ENCODE data around the gene LGALS1. TPM values are rescaled to one million over a fixed set of nuclear protein-coding genes. Genes with fewer than 3 reads are reported as not detected.
A peak's percentile ranks its signal among the peaks of the same experiment; 100 is the strongest.

Gene LGALS1
- total RNA-seq, 3 donors from 2014 or later: 621 to 2,412 (median 641) TPM

DNA sequence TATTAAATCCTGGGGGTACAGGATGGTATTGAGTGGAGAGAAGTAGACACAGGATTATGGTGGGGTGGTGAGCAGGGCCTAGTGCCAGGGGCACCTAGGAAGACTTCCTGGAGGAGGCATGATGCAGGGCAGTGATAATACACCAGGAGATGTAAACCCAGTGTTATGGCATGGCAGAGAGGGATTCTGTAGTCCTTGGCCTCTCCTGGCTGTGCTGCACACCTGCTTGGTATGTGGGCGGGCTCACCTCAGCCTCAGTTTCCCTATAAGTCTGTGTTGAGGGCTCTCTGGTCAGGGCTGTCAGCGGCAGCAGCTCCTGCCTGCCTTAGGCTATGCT lies 14.8 kb upstream of the LGALS1 start:
- intact Hi-C loops (cut with DNase I; ENCODE audit: low total_unique reads): no loop called here
- TF ChIP-seq POLR2AphosphoS5 (IDR thresholded peaks at IDR 0.05) (no peak), POLR2A (IDR thresholded peaks at IDR 0.05) (no peak)
- TF ChIP-seq, protein P1, sequence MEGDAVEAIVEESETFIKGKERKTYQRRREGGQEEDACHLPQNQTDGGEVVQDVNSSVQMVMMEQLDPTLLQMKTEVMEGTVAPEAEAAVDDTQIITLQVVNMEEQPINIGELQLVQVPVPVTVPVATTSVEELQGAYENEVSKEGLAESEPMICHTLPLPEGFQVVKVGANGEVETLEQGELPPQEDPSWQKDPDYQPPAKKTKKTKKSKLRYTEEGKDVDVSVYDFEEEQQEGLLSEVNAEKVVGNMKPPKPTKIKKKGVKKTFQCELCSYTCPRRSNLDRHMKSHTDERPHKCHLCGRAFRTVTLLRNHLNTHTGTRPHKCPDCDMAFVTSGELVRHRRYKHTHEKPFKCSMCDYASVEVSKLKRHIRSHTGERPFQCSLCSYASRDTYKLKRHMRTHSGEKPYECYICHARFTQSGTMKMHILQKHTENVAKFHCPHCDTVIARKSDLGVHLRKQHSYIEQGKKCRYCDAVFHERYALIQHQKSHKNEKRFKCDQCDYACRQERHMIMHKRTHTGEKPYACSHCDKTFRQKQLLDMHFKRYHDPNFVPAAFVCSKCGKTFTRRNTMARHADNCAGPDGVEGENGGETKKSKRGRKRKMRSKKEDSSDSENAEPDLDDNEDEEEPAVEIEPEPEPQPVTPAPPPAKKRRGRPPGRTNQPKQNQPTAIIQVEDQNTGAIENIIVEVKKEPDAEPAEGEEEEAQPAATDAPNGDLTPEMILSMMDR (IDR thresholded peaks at IDR 0.05): no peak

DNA sequence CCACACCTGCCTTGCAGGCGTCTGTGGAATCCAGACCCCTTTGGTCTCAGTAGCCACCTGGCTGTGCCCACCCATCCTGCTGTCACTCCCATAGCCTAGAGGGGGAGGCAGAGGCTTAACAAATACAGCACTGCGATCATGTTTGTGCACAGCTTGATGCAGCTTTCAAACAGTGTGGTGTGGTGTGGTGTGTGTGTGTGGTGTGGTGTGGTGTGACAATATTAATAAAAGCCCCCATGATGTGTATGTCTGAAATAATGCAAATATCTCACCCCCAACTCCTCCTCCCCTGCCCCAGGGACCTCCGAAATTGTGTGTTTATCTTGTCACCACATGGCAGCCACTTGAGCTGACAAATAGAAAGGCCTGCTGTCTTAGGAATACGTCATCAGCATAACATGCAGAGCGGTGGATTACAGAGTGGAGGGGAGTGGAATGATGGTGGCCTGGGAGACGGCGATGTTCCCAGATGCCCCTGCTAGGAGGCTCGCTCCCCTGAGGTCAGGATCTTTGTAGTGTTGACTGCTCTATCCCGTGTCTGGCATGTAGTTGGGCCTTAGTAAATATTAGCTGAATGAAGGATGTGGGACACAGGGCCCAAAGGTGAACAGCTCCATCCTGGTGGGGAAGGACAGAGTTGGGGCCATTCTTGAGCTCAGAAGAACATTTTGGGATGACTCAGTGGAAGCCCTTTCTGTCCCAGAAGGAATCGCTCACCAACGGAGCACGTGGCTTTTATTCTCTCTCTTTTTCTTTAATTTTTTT lies 14.1 kb upstream of the LGALS1 start:
- intact Hi-C loops (cut with DNase I; ENCODE audit: low total_unique reads): no loop called here
- no peaks in the 10 kb centered on the region for H3K9me3 ChIP-seq
- H3K4me1 ChIP-seq: peaks cover 4 to 17% of the 10 kb centered on the region in 2 donors
- no peaks in the 10 kb centered on the region for H3K36me3 ChIP-seq
- peak overlapping the region; percentile 63 to 82 for H3K27ac ChIP-seq
- TF ChIP-seq, protein P1 (IDR thresholded peaks at IDR 0.05): no peak
- TF ChIP-seq POLR2A (IDR thresholded peaks at IDR 0.05): no peak
- no peak for TF ChIP-seq POLR2AphosphoS5 (IDR thresholded peaks at IDR 0.05)
- no peaks in the 10 kb centered on the region for H3K27me3 ChIP-seq
- no peak for DNase-seq (ENCODE audit: low spot score in 2 of 2)
- peak overlapping the region in 1 of 3 donors; percentile 1 for H3K4me3 ChIP-seq

More for the DNA sequence above, 14.8 kb upstream of the LGALS1 start:
- no peaks in the 10 kb centered on the region for H3K36me3 ChIP-seq
- peak overlapping the region; percentile 63 to 82 for H3K27ac ChIP-seq
- DNase-seq (ENCODE audit: low spot score in 2 of 2): no peak
- no peaks in the 10 kb centered on the region for H3K9me3 ChIP-seq
- peak overlapping the region in 1 of 3 donors; percentile 1 for H3K4me3 ChIP-seq
- peaks cover 4 to 17% of the 10 kb centered on the region in 2 donors for H3K4me1 ChIP-seq
- no peaks in the 10 kb centered on the region for H3K27me3 ChIP-seq

DNA sequence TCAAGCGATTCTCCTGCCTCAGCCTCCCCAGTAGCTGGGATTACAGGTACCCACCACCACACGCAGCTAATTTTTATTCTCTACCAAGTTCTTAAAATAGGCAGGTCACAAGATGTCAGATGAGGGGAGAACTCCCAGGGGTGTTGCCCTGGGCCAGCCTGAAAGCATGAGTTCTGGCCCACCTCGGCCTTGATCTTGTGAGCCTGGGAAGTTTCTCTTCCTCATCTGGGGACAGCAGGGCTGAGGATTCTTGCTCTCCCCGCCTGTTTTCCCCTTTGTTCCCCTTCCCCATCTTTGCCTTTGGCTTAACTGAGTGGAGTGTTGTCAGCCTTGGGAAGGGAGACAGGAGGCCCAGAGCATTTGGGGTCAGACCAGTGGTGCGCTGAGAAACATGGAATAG lies 13.4 kb upstream of the LGALS1 start:
- no peaks in the 10 kb centered on the region for H3K27me3 ChIP-seq
- intact Hi-C loops (cut with DNase I; ENCODE audit: low total_unique reads): no loop called here

DNA sequence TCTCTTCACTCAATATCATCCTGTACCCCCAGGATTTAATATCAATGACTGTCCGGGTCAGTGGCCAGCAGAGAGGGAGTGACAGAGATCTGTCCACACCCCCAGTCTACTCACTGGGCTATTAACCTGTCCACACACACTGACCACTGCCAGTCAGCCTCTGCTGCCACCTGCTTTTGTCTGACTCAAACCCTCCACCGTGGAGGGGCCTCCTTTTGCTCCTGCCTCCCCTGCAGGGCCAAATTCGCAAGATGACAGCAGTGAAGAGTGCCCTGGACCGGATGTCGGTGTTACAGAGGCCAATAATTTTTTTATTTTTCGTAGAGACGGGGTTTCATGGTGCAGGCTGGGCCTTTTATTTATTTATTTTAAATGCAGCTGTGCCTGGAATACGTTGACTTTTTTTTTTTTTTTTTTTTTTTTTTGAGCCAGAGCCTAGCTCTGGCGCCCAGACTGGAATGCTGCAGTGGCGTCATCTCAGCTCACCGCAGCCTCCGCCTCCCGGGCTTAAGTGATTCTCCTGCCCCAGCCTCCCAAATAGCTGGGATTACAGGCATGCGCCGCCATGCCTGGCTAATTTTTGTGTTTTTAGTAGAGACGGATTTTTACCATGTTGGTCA lies 11.8 kb upstream of the LGALS1 start:
- Histone ChIP-seq H3K27ac (peak overlapping the region in 1 of 2 donors; percentile 36), H3K4me1 (peaks cover 4 to 17% of the 10 kb centered on the region in 2 donors), H3K4me3 (no peak overlapping the region), H3K36me3 (no peaks in the 10 kb centered on the region), H3K27me3 (no peaks in the 10 kb centered on the region), H3K9me3 (no peaks in the 10 kb centered on the region)
- intact Hi-C loops (cut with DNase I; ENCODE audit: low total_unique reads): no loop called here
- no peak for TF ChIP-seq POLR2AphosphoS5 (IDR thresholded peaks at IDR 0.05)
- no peak for TF ChIP-seq POLR2A (IDR thresholded peaks at IDR 0.05)
- TF ChIP-seq, protein P1 (IDR thresholded peaks at IDR 0.05): no peak
- DNase-seq (ENCODE audit: low spot score in 2 of 2): no peak

More for the DNA sequence above, 13.4 kb upstream of the LGALS1 start:
- Histone ChIP-seq H3K9me3 (no peaks in the 10 kb centered on the region), H3K36me3 (no peaks in the 10 kb centered on the region), H3K27ac (peak overlapping the region; percentile 10 to 63), H3K4me1 (peaks cover 4 to 17% of the 10 kb centered on the region in 2 donors), H3K4me3 (no peak overlapping the region)
- no peak for DNase-seq (ENCODE audit: low spot score in 2 of 2)
- TF ChIP-seq POLR2A (IDR thresholded peaks at IDR 0.05) (no peak), POLR2AphosphoS5 (IDR thresholded peaks at IDR 0.05) (no peak)
- TF ChIP-seq, protein P1 (IDR thresholded peaks at IDR 0.05): no peak

Measured in breast epithelium (tissue), 4 donors.